Nephron progenitor cell (in vitro differentiated cells): Measurements from ENCODE around the gene SPANXN1.
"Not testable (repeated sequence)": the region's sequence is repeated elsewhere in the genome, so short reads cannot be mapped to it uniquely, and the experiment has no call there.

ENCODE experiments used
- DNase-seq: peaks from one replicate; pipeline ENCODE4 v3.0.0; 2021
- H3K27ac Mint-ChIP-seq: 2 replicates; pipeline ENCODE4 v1.8.0; 2021; ENCODE audit warnings: mild to moderate bottlenecking, moderate library complexity, mixed read lengths
- H3K27me3 Mint-ChIP-seq: 2 replicates; pipeline ENCODE4 v1.8.0; 2021; ENCODE audit warnings: mild to moderate bottlenecking, low read depth, mixed read lengths; ENCODE audit not compliant: poor library complexity
- H3K36me3 Mint-ChIP-seq: 2 replicates; pipeline ENCODE4 v1.8.0; 2021; ENCODE audit warnings: low read depth, mixed read lengths
- H3K4me1 Mint-ChIP-seq: 2 replicates; pipeline ENCODE4 v1.8.0; 2021; ENCODE audit warnings: mixed read lengths
- H3K4me3 Mint-ChIP-seq: 2 replicates; pipeline ENCODE4 v1.8.0; 2021; ENCODE audit warnings: mild to moderate bottlenecking, moderate library complexity, mixed read lengths
- H3K9me3 Mint-ChIP-seq: 2 replicates; pipeline ENCODE4 v1.8.0; 2021; ENCODE audit warnings: mild to moderate bottlenecking, moderate library complexity, mixed read lengths
- TF ChIP-seq, protein P1 (sequence below): fragments of 200-600 bp; sonication (generic); IDR thresholded peaks from 2 replicates; pipeline ENCODE4 v1.5.0; 2021; ENCODE audit warnings: antibody characterized with exemption

SPANXN1 gene, protein sequence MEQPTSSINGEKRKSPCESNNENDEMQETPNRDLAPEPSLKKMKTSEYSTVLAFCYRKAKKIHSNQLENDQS

DNA sequence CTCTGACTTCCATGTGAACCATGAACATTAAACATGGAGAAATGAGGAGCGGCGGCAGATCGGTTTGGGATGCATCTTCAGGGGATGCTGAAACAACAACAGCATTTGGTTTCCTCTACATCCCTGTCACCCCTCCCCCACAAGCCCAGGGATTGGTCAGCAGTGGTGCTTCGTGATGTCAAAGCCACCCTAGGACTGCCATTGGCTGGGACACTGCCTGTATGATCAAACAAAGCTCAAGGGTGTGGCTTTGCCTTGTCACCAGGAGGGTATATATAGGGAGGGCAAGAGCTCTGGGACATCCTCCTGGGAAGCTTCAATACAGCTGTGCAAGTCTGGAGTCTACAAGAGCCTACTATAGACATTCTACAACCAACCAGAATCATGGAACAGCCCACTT lies at the start of gene SPANXN1:
TSS of gene SPANXN1 (plus strand) at position 301 of the 400 bp plus-strand sequence. CDS start at position 385, 84 bp downstream.
- H3K27ac Mint-ChIP-seq, H3K4me3 Mint-ChIP-seq, H3K4me1 Mint-ChIP-seq: not testable (repeated sequence)

DNA sequence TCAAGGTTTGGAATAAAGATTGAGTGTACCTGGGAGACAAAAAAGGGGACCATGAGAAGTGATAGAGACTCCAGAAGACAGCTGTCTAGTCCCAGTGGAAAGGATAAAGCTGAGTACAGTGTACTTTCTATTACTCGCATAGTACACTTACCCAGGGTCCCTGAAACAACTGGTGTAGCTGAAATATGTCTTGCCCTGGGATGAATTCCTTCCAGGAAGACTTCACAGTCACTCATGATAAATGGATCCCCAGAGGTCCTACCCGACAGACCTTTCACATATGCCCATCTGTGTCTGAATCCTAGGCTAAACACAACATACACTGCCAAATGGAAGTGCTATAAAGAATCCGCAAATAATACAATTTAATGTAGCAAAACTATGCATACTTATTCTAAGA lies 48.2 kb upstream of the SPANXN1 start:
- Mint-ChIP-seq H3K36me3 (no peaks in the 10 kb centered on the region), H3K27ac (no peak overlapping the region), H3K9me3 (peaks cover 26% of the 10 kb centered on the region), H3K27me3 (peaks cover 7% of the 10 kb centered on the region), H3K4me1 (no peaks in the 10 kb centered on the region), H3K4me3 (no peak overlapping the region)
- TF ChIP-seq, protein P1, sequence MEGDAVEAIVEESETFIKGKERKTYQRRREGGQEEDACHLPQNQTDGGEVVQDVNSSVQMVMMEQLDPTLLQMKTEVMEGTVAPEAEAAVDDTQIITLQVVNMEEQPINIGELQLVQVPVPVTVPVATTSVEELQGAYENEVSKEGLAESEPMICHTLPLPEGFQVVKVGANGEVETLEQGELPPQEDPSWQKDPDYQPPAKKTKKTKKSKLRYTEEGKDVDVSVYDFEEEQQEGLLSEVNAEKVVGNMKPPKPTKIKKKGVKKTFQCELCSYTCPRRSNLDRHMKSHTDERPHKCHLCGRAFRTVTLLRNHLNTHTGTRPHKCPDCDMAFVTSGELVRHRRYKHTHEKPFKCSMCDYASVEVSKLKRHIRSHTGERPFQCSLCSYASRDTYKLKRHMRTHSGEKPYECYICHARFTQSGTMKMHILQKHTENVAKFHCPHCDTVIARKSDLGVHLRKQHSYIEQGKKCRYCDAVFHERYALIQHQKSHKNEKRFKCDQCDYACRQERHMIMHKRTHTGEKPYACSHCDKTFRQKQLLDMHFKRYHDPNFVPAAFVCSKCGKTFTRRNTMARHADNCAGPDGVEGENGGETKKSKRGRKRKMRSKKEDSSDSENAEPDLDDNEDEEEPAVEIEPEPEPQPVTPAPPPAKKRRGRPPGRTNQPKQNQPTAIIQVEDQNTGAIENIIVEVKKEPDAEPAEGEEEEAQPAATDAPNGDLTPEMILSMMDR, result no peak
- no peak for DNase-seq

More for the DNA sequence above, at the start of gene SPANXN1:
- not testable (repeated sequence) for H3K36me3 Mint-ChIP-seq, H3K27me3 Mint-ChIP-seq, DNase-seq
- peaks cover 41% of the 10 kb centered on the region for H3K9me3 Mint-ChIP-seq

DNA sequence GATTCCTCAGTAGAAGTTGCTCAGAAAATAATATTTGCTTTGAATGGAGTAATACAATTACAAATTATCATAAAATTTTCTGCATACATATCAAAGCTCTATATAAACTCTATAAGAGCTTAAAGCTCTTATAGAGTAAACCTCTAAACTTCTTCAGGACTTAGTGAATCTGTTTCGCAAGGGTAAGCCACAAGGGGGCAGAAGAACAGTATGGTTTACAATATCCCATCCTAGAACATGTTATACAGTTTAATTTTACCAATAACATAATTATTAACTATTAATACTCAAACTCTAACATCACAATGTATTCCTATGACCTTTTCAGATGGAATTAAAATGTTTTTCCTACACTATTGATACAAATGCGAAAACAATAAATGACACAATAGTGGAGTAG lies 33.8 kb upstream of the SPANXN1 start:
- no peak overlapping the region for H3K4me3 Mint-ChIP-seq
- peaks cover 17% of the 10 kb centered on the region for H3K9me3 Mint-ChIP-seq
- H3K27me3 Mint-ChIP-seq, result no peaks in the 10 kb centered on the region
- H3K27ac Mint-ChIP-seq, result no peak overlapping the region
- TF ChIP-seq, protein P1, result peak; percentile 57
- H3K36me3 Mint-ChIP-seq, result no peaks in the 10 kb centered on the region
- peak; percentile 23 for DNase-seq
- no peaks in the 10 kb centered on the region for H3K4me1 Mint-ChIP-seq

DNA sequence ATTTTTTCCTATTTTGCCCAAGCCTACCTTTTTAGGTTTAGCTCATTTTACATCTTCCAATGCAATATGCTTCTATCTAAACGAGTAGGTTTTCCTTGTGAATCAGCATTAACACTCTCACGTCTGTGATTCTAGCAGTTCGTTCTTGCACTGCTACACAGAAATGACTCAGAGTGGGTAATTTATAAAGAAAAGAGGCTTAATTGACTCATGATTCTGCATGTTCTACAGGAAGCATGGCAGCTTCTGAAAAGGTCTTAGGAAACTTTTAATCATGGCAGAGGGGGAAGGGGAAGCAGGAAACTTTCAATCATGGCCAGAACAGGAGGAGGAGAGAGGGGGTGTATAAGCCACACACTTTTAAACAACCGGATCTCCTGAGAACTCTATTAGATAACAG lies 44.9 kb downstream of the SPANXN1 start:
- Mint-ChIP-seq H3K9me3 (peaks cover 10% of the 10 kb centered on the region), H3K36me3 (no peaks in the 10 kb centered on the region), H3K27me3 (no peaks in the 10 kb centered on the region), H3K4me3 (no peak overlapping the region), H3K4me1 (peaks cover 5% of the 10 kb centered on the region), H3K27ac (no peak overlapping the region)
- no peak for DNase-seq
- TF ChIP-seq, protein P1, result no peak
